ENCODE results near the gene GPR158. TPM values are rescaled to one million over a fixed set of nuclear protein-coding genes. Genes with fewer than 3 reads are reported as not detected.
"Not testable (repeated sequence)": the region's sequence is repeated elsewhere in the genome, so short reads cannot be mapped to it uniquely, and the experiment has no call there.

The GPR158 gene
- total RNA-seq, 3 donors from 2014 or later (not counting 1 experiment from before 2014, with no cell fraction given), result not detected

DNA sequence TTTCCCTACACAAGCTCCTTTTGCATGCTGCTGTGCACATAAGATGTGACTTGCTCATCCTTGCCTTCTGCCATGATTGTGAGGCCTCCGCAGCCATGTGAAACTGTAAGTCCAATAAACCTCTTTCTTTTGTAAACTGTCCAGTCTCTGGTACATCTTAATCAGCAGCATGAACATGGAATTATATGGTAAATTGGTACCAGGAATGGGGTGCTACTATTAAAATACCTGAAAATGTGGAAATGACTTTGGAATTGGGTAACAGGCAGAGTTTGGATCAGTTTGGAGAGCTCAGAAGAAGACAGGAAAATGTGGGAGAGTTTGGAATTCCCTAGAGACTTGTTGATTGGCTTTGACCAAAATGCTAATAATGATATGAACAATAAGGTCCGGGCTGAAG is 181.8 kb downstream of the GPR158 start:
- H3K9me3 Mint-ChIP-seq, result peaks cover 26 to 31% of the 10 kb centered on the region in 2 donors
- DNase-seq (no peak), ATAC-seq (no peak)
- H3K4me3 Mint-ChIP-seq, result no peak overlapping the region
- no peak overlapping the region for H3K4me3 ChIP-seq (ENCODE audit: low read length)
- H3K27ac ChIP-seq (ENCODE audit: low read length), result no peak overlapping the region
- H3K4me1 ChIP-seq (ENCODE audit: control insufficient read depth, insufficient read depth, low read length), result no peaks in the 10 kb centered on the region
- intact Hi-C loops (cut with micrococcal nuclease), result no loop called here
- TF ChIP-seq, protein P1, sequence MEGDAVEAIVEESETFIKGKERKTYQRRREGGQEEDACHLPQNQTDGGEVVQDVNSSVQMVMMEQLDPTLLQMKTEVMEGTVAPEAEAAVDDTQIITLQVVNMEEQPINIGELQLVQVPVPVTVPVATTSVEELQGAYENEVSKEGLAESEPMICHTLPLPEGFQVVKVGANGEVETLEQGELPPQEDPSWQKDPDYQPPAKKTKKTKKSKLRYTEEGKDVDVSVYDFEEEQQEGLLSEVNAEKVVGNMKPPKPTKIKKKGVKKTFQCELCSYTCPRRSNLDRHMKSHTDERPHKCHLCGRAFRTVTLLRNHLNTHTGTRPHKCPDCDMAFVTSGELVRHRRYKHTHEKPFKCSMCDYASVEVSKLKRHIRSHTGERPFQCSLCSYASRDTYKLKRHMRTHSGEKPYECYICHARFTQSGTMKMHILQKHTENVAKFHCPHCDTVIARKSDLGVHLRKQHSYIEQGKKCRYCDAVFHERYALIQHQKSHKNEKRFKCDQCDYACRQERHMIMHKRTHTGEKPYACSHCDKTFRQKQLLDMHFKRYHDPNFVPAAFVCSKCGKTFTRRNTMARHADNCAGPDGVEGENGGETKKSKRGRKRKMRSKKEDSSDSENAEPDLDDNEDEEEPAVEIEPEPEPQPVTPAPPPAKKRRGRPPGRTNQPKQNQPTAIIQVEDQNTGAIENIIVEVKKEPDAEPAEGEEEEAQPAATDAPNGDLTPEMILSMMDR (IDR thresholded peaks at IDR 0.05), result no peak
- H3K27me3 ChIP-seq (ENCODE audit: control insufficient read depth, insufficient read depth, low read length), result no peaks in the 10 kb centered on the region
- H3K27ac Mint-ChIP-seq, result no peak overlapping the region
- peaks cover 14% of the 10 kb centered on the region for H3K9me3 ChIP-seq (ENCODE audit: control insufficient read depth, insufficient read depth, low read length)
- H3K36me3 Mint-ChIP-seq, result peaks cover 16% of the 10 kb centered on the region
- WGBS (ENCODE audit: insufficient coverage), result 98% methylated on average over 2 of the region's 2 CpGs
- H3K27me3 Mint-ChIP-seq (ENCODE audit: low read depth in 2 of 2), result no peaks in the 10 kb centered on the region
- no peaks in the 10 kb centered on the region for H3K4me1 Mint-ChIP-seq
- H3K36me3 ChIP-seq (ENCODE audit: control insufficient read depth, insufficient read depth, low read length), result no peaks in the 10 kb centered on the region

DNA sequence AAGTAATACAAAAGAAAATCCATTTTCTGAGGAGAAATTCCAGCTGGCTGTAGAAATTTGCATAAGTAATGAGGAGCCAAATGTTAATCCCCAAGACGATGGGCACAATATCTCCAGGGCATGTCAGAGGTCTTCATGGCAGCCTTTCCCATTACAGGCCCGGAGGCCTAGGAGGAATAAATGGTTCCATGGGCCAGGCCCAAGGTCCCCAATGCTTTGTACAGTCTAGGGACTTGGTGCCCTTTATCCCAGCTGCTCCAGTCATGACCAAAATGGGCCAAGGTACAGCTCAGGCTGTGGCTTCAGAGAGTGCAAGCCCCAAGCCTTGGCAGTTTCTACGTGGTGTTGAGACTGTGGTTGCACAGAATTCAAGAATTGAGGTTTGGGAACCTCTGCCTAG is 182.5 kb downstream of the GPR158 start:
- 61% methylated on average over 3 of the region's 3 CpGs for WGBS (ENCODE audit: insufficient coverage)
- intact Hi-C loops (cut with micrococcal nuclease), result no loop called here
- H3K9me3 ChIP-seq (ENCODE audit: control insufficient read depth, insufficient read depth, low read length), result peaks cover 14% of the 10 kb centered on the region
- no peak for ATAC-seq
- H3K27ac ChIP-seq (ENCODE audit: low read length), result no peak overlapping the region
- no peak overlapping the region for H3K27ac Mint-ChIP-seq
- no peaks in the 10 kb centered on the region for H3K4me1 Mint-ChIP-seq
- TF ChIP-seq, protein P1 (IDR thresholded peaks at IDR 0.05), result no peak
- DNase-seq, result no peak
- no peak overlapping the region for H3K4me3 ChIP-seq (ENCODE audit: low read length)
- H3K36me3 ChIP-seq (ENCODE audit: control insufficient read depth, insufficient read depth, low read length), result no peaks in the 10 kb centered on the region
- H3K4me3 Mint-ChIP-seq, result no peak overlapping the region
- peaks cover 23 to 34% of the 10 kb centered on the region in 2 donors for H3K9me3 Mint-ChIP-seq
- H3K36me3 Mint-ChIP-seq, result peaks cover 16% of the 10 kb centered on the region
- H3K27me3 ChIP-seq (ENCODE audit: control insufficient read depth, insufficient read depth, low read length), result no peaks in the 10 kb centered on the region
- no peaks in the 10 kb centered on the region for H3K4me1 ChIP-seq (ENCODE audit: control insufficient read depth, insufficient read depth, low read length)
- no peaks in the 10 kb centered on the region for H3K27me3 Mint-ChIP-seq (ENCODE audit: low read depth in 2 of 2)

DNA sequence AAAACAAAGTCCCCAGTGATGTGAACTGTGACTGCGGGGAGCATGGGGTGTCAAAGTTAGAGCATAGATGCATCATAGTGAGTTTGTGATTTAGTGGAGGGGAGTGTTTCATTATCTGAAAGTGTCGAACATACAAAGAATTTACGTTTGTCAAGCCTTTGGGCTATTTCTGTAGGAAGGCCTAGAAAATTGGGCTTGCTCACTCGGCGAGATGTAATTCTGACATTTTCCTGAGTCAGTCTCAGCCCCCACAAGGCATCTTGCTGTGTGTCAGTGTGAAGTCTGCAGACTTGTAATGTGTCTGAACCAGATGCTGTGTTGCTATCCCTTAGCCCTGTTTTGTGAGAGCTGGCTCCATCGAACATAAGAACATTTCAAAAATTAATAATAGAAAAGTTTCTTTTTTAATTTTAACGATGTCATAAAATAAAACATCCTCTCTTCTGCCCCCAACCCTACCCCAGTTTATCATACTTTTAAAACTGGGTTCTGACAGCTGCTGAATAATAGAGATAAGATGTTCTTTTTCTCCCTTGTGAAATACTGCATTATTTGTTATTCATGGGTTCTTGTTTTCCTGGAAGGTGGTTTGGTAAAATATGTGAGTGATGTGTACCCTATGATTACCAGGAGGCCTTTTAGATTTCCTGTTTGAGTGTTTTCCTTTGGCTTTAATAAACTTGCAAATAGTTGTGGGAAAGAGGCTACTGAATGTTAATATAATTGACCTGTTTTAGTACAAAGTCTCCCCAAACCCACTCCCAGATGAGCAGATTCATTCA is 207.4 kb downstream of the GPR158 start:
- H3K36me3 ChIP-seq (ENCODE audit: control insufficient read depth, insufficient read depth, low read length), result no peaks in the 10 kb centered on the region
- no peak overlapping the region for H3K4me3 ChIP-seq (ENCODE audit: low read length)
- H3K4me1 ChIP-seq (ENCODE audit: control insufficient read depth, insufficient read depth, low read length), result no peaks in the 10 kb centered on the region
- peaks cover 12% of the 10 kb centered on the region for H3K36me3 Mint-ChIP-seq
- TF ChIP-seq, protein P1 (IDR thresholded peaks at IDR 0.05), result no peak
- no peaks in the 10 kb centered on the region for H3K27me3 ChIP-seq (ENCODE audit: control insufficient read depth, insufficient read depth, low read length)
- no peak overlapping the region for H3K4me3 Mint-ChIP-seq
- H3K27me3 Mint-ChIP-seq (ENCODE audit: low read depth in 2 of 2), result no peaks in the 10 kb centered on the region
- H3K9me3 ChIP-seq (ENCODE audit: control insufficient read depth, insufficient read depth, low read length), result no peaks in the 10 kb centered on the region
- no peak for ATAC-seq
- intact Hi-C loops (cut with micrococcal nuclease), result no loop called here
- H3K9me3 Mint-ChIP-seq, result peaks cover 14 to 19% of the 10 kb centered on the region in 2 donors
- H3K27ac ChIP-seq (ENCODE audit: low read length), result no peak overlapping the region
- no peak overlapping the region for H3K27ac Mint-ChIP-seq
- WGBS (ENCODE audit: insufficient coverage), result 41% methylated on average over 5 of the region's 7 CpGs
- no peak for DNase-seq
- no peaks in the 10 kb centered on the region for H3K4me1 Mint-ChIP-seq

DNA sequence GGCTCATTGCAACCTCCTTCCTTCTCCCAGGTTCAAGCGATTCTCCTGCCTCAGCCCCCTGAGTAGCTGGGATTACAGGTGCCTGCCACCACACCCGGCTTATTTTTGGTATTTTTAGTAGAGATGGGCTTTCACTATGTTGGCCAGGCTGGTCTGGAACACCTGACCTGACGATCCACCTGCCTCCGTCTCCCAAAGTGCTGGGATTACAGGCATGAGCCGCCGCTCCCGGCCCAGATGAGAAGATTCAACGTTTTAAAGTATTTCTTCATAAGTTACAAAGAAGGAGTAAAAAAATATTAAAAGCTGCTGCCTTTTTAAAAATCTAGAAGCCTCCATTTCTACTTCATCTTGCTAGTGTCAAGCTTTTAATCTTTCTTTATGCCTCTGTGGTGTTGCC is 208.1 kb downstream of the GPR158 start:
- H3K9me3 ChIP-seq (ENCODE audit: control insufficient read depth, insufficient read depth, low read length); H3K4me3 Mint-ChIP-seq; H3K27ac ChIP-seq (ENCODE audit: low read length); H3K4me3 ChIP-seq (ENCODE audit: low read length); H3K4me1 Mint-ChIP-seq; H3K36me3 ChIP-seq (ENCODE audit: control insufficient read depth, insufficient read depth, low read length); intact Hi-C loops (cut with micrococcal nuclease); H3K27ac Mint-ChIP-seq; H3K27me3 ChIP-seq (ENCODE audit: control insufficient read depth, insufficient read depth, low read length); ATAC-seq; H3K4me1 ChIP-seq (ENCODE audit: control insufficient read depth, insufficient read depth, low read length); H3K27me3 Mint-ChIP-seq (ENCODE audit: low read depth in 2 of 2); DNase-seq: not testable (repeated sequence)
- peaks cover 12% of the 10 kb centered on the region for H3K36me3 Mint-ChIP-seq
- H3K9me3 Mint-ChIP-seq, result peaks cover 14 to 19% of the 10 kb centered on the region in 2 donors
- WGBS (ENCODE audit: insufficient coverage), result 89% methylated on average over 6 of the region's 8 CpGs

All from natural killer cell (primary cell).